MM.1S (cell line): ENCODE data around the gene MAS1.

Experiments used
- CTCF ChIP-seq: fragments of 300-600 bp; sonication (generic); IDR thresholded peaks from 2 replicates; pipeline ENCODE4 v1.5.1; 2016; ENCODE audit warnings: antibody characterized with exemption, low read length, mixed read lengths
- EZH2 ChIP-seq: fragments of 300-600 bp; sonication (generic); optimal IDR thresholded peaks from 2 replicates; pipeline ENCODE3; 2017; ENCODE audit warnings: low read depth, mild to moderate bottlenecking, antibody characterized with exemption, low read length, mixed read lengths
- EZH2phosphoT487 ChIP-seq: fragments of 300-600 bp; sonication (generic); IDR thresholded peaks from 2 replicates; pipeline ENCODE4 v1.6.1; 2018; ENCODE audit warnings: antibody characterized with exemption, low read length

- no peak for TF ChIP-seq CTCF
- no peak for TF ChIP-seq EZH2phosphoT487
- TF ChIP-seq EZH2, result no peak
Observed at GRCh38 chr6:159875194-159875593, 15.6 kb upstream of the MAS1 start.
